Measurements from ENCODE around the gene EXOC6B.

EXOC6B gene

GRCh38 chr2:72263043-72263775, 562.6 kb downstream of the EXOC6B start:
- no peak for DNase-seq

GRCh38 chr2:72261076-72261475, 564.8 kb downstream of the EXOC6B start:
- DNase-seq = no peak

- DNase-seq = no peak
Observed at GRCh38 chr2:72255540-72255939, 570.3 kb downstream of the EXOC6B start.

- DNase-seq = no peak
Observed at GRCh38 chr2:72254831-72255451, 570.9 kb downstream of the EXOC6B start.

- DNase-seq = no peak
Observed at GRCh38 chr2:72238311-72238710, 587.5 kb downstream of the EXOC6B start.

GRCh38 chr2:72237549-72237948, 588.3 kb downstream of the EXOC6B start:
- DNase-seq = no peak

- no peak for DNase-seq
Observed at GRCh38 chr2:72236445-72237067, 589.3 kb downstream of the EXOC6B start.

GRCh38 chr2:72235497-72236415, 590.1 kb downstream of the EXOC6B start:
- no peak for DNase-seq

- no peak for DNase-seq
Observed at GRCh38 chr2:72233211-72233610, 592.6 kb downstream of the EXOC6B start.

GRCh38 chr2:72222829-72223564, 602.8 kb downstream of the EXOC6B start:
- DNase-seq = no peak

GRCh38 chr2:72220170-72220569, 605.7 kb downstream of the EXOC6B start:
- no peak for DNase-seq

- no peak for DNase-seq
Observed at GRCh38 chr2:72214429-72215143, 611.2 kb downstream of the EXOC6B start.

GRCh38 chr2:72212486-72212855, 613.4 kb downstream of the EXOC6B start:
- no peak for DNase-seq

- DNase-seq = no peak
Observed at GRCh38 chr2:72211777-72212485, 613.9 kb downstream of the EXOC6B start.

- no peak for DNase-seq
Observed at GRCh38 chr2:72211350-72211749, 614.5 kb downstream of the EXOC6B start.

- no peak for DNase-seq
Observed at GRCh38 chr2:72210470-72210869, 615.4 kb downstream of the EXOC6B start.

- no peak for DNase-seq
Observed at GRCh38 chr2:72208225-72208624, 617.6 kb downstream of the EXOC6B start.

- no peak for DNase-seq
Observed at GRCh38 chr2:72207334-72207733, 618.5 kb downstream of the EXOC6B start.

- DNase-seq = no peak
Observed at GRCh38 chr2:72205504-72205881, 620.3 kb downstream of the EXOC6B start.

- no peak for DNase-seq
Observed at GRCh38 chr2:72204786-72205503, 620.9 kb downstream of the EXOC6B start.
